ENCODE data around the gene CRYGD.
"Not testable (repeated sequence)": the region's sequence is repeated elsewhere in the genome, so short reads cannot be mapped to it uniquely, and the experiment has no call there.

The CRYGD gene

DNA sequence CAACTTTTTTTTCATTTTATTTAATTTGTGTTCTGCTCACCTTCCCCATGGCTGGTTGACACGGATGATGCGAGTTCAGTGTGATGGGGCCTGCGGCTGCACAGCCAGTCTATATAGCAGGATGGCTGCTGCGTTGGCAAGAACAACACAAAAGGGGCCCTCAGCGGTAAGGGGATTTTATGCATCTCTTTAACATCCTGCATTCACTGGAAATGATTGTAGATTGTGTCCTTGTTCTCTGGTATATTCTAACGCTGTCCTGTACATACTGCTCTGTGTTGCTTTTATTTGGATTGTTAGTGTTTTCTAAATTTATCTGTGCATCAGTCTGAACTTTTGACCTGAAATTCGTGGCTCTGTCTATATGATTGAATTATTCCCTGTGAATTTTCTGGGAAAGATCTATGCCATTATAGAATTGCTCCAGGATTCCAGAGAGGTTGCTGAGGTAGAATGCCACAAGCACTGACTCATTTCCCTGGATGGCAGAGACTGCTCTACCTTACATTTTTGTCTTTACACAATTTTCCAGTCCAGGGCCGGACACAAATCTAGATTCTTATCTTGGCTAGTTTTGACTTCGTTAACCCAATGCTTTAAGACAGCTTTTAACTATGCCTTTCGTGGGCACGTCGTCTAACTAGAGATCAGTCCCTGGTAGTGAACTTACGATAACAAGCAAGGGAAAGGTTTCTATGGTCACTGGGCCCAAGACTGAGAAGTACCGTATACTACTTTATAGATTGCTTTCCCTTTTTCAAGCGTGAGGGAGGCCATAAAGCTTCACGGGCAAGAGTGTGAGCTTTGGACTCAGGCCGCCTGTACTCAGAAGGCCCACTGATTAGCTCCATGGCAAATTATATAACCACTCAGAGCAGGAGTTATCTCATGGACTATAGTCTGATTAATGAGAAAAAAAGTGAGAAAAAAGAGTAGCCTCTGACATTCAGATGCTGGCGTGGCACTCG lies 5.7 kb upstream of the CRYGD start, which contains the start of gene CRYGC:
CRYGC (minus strand) TSS at position 85 of the 968 bp plus-strand sequence; CDS start at position 49, 36 bp downstream.
- DNase-seq = no peak

DNA sequence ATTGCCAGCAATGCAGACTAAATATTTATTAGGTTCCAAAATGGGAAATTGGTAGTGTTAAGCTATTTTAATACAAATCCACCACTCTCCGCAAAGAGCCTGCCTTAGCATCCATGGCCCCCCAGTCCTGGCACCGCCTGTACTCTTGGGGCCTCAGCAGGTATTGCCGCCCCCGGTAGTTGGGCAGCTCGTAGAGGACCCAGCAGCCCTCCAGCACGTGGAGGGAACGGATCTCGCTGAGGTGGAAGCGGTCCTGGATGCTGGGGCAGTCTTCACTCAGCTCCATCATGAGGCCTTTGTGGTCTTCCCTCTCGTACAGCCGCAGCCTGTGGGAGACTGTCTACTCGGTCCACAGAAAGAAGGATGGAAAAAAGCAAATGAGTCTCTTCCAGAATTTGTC lies 3.8 kb upstream of the CRYGD start:
- no peak for DNase-seq

DNA sequence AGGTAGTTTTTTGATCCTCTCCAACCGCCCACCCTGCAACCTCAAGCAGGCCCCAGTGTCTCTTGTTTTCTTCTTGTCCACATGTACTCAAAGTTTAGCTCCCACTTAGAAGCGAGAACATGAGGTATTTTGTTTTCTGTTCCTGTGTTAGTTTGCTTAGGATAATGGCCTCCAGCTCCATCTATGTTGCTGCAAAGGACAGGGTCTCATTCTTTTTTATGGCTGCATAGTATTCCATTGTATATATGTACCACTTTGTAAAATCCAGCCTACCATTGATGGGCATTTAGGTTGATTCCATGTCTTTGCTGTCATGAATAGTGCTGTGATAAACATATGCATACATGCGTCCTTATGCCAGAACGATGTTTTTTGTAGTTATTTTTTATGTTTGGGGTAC lies 2.8 kb upstream of the CRYGD start:
- no peak for DNase-seq

DNA sequence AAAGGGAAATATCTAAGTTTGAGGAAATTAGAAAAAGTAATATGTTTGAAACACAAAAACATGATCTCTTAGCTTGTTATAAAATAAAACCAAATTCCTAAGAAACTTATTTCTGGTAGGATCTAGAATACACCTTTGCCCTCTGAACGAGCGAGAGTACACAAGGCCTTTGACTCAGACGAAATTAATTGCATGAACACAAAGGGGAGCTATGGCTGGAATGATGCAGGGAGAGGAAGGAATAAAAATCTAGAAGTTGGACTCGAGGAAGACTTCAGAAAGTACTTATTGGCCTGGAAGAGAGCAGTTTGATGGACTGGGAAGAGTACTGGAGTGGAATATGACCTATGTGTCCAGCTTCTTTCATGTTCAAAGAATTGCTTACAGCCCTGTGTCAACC lies 927 bp upstream of the CRYGD start:
- DNase-seq = no peak

DNA sequence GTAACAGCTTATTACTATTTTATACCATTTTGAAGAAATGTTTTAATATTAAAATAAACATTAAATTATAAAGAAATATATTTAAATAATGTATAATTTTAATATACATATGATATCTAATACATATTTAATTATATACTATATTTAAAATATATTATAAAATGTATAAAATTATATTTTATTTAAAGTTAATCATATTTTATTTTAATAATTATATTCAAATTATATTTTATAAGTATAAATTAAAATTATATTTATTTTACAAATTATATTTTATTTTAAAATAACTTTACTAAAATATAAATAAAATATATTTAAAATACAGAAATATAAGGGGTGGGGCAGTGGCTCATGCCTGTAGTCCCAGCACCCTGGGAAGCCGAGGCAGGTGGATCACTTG lies 2.1 kb downstream of the CRYGD start:
- no peak for DNase-seq

DNA sequence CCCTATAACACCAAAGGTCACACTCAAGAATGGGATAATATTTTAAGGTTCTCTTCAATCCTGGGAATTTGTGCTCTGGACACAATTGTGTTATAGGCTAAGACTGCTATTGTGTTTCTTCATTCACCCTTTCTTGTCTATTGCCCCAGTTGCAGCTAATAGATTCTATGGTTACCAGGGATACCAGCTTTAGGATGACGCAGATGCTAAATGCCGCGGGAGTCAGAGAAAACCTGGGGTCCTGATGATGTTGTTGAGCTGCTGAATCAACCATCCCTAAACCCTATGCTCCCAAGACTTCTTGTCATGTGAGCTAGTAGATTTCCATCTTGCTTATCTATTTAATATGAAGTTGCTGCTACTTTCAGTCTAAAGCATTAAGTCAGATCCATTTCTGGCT lies 5.4 kb downstream of the CRYGD start:
- DNase-seq = no peak

DNA sequence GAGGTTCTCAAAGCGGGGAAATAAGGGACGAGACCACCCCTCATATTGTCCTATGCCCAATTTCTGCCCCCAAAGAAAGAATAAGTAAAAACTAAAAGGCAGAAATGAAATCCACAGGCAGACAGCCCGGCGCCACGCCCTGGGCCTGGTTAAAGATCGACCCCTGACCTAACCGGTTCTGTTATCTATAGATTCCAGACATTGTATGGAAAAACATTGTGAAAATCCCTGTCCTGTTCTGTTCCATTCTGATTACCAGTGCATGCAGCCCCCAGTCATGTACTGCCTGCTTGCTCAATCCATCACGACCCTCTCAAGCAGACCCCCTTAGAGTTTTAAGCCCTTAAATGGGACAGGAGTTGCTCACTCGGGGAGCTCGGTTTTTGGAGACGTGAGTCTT lies 6.9 kb downstream of the CRYGD start:
- not testable (repeated sequence) for DNase-seq

DNA sequence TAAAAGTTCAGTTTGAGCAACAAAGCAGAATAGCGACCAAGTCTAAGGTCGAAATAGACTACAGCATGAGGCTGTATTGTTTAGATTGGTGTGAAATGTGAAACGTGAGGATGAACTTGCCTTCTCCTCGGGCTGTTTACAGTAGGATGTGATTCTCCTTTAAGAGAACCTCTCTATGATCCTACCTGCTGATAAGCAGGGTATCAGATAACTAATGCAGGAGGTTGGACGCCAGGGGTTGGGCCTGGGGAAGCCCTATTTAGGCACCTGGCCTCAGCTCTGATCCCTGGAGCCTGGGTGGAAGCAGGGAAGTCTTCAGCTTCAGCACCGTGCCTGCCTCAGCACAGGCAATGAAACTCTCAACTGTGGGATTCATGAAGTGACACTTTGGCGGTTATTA lies 11.4 kb downstream of the CRYGD start:
- peak; percentile 73 for DNase-seq

DNA sequence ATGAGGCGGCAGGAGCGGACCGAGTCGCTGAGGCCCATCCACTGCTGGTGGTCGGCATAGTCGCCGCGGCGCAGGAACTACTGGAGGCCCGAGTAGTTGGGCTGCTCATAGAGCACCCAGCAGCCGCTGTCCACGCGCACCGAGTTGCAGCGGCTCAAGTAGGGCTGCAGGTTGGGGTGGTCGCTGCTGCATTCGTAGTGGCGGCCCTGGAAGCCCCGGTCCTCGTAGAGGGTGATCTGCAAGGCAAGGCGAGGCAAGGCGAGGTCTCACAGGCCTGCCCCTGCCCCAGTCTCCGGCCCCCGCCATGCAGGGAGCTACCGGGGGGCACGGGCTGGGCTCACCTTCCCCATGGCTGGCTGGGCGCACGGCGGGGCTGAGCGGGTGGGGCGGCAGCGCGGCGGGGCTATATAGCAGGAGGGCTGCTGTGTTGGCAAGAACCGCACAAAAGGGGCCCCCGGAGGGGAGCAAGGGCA lies 12.0 kb downstream of the CRYGD start:
- not testable (repeated sequence) for DNase-seq

DNA sequence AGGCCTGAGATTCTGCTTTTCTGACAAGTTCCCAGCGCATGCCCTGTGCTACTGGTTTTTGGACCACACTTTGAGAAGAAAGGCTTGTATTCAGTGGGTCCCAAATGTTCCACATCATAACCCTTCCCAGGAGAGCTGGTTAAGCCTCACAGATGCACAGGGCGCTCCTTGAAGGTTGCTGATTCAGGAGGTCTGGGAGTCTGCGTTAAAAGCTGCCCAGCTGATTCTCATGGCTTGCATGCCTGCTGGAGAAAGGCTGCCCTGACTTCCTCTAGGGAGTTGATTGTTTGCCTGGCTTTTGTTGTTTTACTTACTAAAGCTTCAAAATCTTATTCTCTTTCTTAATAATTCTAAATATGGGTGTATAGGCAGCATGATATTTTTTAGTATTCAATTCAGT lies 20.7 kb downstream of the CRYGD start:
- DNase-seq = no peak

DNA sequence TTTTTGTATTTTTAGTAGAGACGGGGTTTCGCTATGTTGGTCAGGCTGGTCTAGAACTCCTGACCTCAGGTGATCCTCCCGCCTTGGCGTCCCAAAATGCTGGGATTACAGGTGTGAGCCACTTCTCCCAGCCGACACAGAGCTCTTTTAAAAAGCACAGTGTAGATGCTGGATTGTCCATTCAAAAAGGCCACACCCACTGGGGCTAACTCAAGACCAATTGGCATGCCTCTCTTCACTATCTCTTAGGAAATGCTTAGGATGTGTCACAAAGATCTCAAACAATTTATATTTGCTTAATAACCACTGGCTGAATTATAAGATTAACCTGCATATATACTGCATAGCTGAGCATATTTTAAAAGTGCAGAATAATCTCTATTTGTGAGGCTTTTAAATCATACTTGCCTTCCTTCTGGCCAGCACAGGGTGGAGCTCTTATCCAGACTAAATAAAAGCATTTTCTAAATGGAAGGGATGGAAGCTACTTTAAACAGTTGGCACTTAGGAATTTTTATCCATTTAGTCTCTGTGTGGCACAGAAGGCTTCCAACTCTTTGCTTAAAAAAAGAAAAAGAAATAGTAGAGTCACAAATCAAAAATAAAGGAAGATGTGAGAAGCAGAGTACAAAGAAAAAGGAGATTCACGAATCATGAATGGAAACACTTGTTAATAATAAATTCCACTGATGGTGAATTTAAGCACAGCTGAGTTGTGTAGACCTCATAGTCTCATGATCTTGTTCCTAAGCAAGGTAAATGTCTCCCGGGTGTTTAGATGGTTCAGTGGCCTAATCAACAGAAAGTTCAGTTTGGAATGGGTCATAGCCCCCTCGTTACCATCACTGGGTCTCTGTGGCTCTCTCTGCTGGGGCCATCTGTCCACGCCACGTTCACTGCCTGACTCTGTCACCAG lies 22.4 kb downstream of the CRYGD start:
- no peak for DNase-seq

DNA sequence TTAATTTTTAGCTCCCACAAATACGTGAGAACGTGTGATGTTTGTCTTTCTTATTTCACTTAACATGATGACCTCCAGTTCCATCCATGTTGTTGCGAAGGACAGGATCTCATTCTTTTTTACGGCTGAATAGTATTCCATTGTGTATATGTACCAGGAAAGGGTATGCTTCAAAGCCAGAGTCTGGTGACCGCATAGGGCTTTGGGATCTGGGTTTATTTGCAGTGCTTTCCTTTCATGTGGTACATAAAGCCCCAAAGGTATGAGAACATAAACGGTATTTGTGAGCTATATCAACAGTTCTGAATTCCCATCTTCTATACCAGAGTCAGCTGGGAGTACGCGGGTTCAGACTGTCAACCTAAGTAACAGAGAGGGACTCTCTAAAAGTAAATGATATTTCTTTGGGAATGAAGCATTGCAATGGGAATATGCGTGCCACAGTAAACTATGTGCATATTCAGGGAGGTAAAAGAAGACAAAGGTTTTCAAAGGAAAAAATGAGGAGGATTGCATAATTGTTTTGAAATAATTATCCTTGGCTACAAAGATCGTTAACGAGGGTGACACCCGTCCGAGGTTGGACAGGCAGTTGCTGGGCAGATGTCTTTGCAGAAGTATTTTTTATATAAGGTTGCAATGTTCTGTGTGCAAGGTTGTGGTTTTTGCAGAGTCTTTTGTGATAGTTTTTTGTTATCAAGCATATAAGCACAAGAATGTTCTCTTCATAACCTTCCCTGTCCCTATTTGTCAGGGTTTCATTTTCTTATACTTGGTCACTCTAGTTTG lies 24.4 kb downstream of the CRYGD start:
- DNase-seq = no peak

DNA sequence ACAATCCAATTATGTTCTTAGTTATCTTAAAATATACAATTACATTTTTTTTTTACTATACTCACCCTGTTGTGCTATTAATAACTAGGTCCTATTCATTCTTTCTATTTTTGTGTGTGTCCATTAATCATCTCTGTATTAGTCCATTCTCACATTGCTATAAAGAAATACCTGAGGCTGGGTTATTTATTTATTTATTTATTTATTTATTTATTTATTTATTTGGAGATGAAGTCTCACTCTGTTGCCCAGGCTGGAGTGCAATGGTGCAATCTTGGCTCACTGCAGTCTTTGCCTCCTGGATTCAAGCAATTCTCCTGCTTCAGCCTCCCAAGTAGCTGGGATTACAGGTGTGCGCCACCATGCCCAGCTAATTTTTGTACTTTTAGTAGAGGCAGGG lies 25.6 kb downstream of the CRYGD start:
- DNase-seq = not testable (repeated sequence)

DNA sequence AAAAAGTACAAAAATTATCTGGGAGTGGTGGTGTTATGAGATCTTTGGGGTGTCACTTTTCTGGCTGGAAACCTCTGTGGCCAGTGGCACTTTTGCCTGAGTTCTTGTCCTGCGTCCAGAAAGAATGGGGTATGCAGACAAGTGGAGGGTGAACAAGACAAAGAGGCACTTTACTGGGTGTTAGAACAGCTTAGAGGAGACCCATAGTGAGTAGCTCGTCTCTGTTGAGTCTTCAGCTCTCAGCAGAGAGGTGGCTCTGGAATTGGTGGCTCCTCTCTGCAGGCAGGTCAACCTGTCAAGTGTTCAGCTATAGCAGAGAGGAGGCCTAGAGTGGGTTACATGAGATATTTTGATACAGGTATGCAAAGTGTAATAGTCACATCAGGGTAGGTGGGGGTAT lies 26.1 kb downstream of the CRYGD start:
- DNase-seq = no peak

DNA sequence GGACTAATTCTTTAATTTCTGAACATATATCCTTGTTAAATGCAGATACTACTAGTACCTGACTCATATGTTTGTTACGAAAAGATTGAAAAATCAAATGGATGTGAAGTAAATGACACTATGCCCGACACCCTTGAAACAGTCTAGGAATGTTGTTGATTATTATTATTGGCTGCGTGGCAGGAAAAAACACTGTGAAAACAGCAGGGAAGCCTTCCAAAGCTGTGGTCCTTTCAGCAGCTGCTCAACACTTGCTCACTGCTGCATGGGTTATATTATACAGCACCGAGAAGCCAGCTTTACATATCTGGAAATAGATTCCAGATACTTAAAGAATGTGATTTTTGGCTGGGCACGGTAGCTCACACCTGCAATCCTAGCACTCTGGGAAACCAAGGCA lies 26.5 kb downstream of the CRYGD start:
- no peak for DNase-seq

DNA sequence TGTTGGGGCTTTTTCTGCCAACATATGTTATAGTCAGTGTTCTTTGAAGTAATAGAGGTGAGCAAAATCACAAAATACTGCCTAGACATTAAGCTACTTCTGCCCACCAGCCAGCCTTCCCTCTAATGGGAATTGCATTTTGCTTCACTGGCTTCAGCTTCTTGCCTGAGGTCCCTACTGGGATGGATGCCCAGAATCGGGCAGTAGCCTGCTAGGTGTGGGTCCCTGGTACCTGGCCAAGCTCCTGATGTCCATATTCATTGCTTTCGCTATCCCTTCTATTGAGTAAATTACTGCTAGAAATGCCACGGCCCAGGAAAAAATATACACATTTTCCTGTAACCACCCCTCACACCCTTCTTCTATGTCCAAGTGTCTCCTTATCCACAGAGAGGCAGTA lies 27.0 kb downstream of the CRYGD start:
- DNase-seq = no peak

DNA sequence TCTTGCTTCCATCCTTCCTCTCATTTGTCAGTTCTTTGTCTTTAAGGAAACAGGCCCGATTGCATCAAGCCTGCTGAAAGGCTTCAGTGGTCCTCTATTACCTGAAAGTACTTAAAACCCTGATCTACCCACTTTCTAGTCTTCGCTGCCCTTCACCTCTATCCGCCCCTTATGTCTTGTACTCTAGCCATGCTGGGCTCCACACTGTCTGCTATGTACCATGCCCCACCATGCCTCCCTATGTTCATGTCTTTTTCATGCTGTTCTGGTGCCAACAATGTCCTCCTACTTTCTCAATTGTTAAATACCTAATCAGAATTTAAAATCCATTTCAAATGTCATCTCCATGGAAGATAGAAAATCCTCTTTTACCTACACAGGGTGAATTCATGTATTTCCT lies 28.2 kb downstream of the CRYGD start:
- DNase-seq = no peak

DNA sequence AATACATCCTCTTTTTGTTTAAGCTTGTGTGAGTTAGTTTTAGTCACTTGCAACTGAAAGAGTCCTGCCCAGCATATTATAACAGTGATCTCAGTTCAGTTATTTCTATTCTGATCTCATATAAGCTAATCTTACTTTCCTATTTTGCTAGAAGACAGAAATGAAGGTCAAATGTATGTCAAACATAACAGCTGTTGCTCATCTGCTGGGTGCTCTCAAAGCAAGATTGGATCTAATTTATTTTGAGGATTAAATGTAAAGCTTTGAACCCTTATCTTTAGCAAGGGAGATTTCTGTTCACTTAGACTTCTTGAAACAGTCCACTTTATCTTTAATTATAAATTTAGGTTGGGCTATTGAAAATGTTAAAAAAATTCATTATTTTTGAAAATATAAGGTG lies 31.2 kb downstream of the CRYGD start:
- no peak for DNase-seq

DNA sequence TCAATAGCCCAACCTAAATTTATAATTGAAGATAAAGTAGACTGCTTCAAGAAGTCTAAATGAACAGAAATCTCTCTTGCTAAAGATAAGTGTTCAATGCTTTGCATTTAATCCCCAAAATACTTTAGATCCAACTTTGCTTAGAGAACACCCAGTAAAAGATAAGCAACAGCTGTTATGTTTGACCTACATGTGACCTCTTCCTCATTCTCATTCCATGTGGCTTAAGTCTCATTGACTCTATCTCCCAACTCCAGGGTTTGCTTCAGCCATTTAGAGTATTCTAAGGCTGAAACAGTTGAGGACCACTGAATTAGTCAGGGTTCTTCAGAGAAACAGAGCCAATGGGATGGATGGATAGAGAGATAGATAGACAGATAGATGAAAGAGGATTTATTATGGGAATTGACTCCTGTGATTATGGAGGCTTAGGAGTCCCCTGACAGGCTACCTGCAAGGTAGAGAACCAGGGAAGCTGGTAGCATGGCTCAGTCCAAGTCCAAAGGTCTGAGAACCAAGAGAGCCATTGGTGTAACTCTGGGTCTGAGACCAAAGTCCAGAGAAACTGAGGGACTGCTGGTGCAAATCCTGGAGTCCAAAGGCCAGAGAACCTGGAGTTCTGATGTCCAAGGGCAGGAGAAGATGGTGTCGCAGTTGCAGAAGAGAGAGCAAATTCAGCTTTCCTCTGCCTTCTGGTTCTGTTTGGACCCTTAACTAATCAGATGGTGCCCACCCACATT lies 32.1 kb downstream of the CRYGD start:
- no peak for DNase-seq

DNA sequence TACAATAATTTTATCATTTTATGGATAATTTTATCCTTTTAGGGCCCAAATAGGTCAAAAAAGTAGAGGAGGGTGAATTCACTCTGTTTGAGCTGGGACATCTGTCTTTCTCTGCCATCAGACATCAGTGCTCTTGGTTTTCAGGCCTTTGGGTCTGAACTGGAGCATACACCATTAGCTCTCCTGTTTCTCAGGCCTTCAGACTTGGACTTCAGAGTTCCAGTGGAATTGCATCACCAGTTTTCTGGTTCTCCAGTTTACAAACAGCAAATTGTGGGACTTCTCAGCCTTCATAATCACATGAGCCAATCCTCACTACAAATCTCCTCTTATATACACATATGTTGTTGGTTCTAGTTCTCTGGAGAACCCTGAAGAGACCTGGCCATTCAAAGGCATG lies 33.9 kb downstream of the CRYGD start:
- DNase-seq = no peak

DNA sequence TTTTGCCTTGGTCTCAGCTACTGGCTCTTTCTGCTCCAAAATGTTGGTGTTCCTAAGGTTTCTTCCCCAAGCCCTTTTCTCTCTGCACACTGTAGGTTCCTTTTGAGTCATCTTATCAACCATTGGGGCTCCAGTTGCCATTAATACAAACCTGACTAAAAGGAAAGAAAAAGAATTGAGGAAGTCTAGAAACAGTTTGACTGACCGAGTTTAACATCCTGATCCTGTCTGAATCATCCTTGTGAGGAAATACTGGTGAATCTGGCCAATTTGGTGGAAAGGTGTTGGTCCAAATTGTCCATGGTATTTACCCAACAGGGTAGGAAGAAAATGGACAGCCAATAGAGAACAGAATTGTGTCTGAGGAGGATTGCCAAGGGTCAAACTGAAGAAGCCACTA lies 38.3 kb downstream of the CRYGD start:
- DNase-seq = no peak

DNA sequence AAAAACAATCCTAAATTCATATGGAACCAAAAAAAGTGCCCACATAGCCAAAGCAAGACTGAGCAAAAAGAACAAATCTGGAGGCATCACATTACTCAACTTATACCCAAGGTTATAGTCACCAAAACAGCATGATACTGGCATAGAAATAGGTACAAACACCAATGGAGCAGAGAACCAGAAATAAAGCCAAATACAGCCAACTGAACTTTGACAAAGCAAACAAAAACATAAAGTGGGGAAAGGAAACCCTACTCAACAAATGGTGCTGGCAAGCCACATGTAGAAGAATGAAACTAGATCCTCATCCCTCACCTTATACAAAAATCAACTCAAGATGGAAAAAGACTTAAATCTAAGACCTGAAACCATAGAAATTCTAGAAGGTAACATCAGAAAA lies 40.5 kb downstream of the CRYGD start:
- no peak for DNase-seq
